ENCODE results near the gene RIMBP3B.
"Not testable (repeated sequence)": the region's sequence is repeated elsewhere in the genome, so short reads cannot be mapped to it uniquely, and the experiment has no call there.

The RIMBP3B gene

DNA sequence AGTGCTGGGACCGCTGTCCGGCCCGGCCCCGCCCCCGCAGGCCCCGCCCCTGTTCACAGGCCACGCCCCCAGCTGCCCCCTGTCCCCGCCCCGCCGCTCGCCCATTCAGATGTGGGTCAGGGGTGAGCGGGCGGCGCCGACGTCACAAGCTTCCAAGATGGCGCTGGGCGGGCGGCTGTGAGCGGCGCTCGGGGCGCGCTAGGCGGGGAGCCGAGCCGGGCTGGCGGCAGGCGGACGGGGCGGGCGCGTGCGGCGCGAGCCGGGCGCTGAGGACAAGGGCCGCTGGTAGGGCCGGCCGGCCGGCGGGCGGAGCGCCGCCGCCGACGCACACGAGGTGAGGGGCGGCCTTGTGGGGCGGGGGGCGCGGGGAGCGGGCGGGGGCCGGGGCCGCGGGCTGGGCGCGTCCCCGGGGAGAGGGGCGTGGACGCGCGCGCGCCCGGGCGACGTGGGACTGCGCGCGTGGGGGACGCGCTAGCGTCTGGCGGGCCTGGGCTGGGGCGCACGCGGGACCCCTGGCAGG is 33.7 kb downstream of the RIMBP3B start, which contains the start of gene HIC2:
TSS of gene HIC2 (plus strand) at position 145 of the 520 bp plus-strand sequence. CDS start 25,461 bp downstream, outside the sequence.
- not testable (repeated sequence) for DNase-seq

- DNase-seq, result not testable (repeated sequence)
Measured at GRCh38 chr22:21417853-21418252, 34.3 kb downstream of the RIMBP3B start.

DNA sequence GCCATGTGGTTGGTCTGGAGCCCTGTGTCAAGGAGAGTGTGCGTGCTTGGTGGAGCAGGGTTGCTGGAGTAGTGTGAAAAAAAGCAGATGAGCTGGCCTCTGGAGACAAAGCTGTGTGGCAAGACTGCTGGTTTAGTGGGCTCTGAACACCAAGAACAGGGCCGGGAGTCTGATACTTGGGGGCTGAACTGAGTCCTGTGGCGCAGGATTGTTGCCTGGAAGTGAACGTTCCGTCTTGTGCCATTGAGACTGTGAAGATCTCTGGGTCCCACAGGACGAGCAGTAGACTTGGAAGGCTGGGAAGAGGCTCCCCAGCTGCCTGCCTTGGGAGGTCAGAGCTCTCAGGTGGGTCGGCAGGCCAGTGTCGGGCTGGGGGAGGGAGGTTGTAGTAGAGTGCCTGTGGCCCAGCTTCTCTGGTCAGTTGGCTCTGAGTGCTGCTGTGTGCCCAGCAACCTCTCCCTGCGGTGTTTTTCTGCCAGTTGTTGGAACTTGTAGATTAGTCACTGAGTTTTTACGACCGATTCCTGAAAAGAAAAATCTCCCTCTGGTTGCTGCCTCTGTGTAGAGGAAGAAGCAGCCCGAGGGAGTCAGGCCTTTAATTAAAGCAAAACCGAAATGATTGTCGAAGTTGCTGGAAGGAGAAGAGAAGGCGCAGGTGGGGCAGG is 35.6 kb downstream of the RIMBP3B start:
- DNase-seq, result not testable (repeated sequence)

GRCh38 chr22:21420180-21420763 is 36.7 kb downstream of the RIMBP3B start:
- not testable (repeated sequence) for DNase-seq

DNA sequence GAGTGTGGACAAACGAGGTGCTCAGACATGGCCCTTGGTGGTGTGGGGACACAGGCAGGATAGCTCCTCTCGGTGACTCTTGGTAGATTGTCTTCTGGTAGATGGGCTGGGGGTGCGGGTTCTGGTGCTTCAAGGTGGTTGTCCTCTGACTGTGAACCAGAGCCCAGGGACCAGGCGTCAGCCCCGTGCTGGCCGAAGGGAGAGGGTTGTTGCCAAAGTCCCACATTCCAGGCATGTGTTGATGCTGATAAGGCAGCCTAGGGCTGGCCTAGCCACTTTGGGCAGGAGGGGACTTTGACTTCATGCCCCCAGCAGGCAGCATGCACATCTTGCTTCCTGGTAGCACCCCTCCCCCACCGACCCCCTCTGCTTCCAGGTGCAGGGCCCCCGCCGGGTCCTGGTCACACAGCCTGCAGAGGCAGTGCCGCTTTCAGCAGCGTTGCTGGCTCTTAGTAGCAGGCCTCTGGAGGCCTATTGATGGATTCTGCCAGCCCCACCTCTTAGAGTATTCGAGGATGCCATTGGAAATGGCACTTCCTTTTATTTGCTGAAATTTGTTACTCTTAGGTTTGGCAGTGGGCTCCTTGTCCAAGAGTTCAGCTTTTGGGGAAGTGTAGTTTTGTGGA is 40.6 kb downstream of the RIMBP3B start:
- not testable (repeated sequence) for DNase-seq

DNA sequence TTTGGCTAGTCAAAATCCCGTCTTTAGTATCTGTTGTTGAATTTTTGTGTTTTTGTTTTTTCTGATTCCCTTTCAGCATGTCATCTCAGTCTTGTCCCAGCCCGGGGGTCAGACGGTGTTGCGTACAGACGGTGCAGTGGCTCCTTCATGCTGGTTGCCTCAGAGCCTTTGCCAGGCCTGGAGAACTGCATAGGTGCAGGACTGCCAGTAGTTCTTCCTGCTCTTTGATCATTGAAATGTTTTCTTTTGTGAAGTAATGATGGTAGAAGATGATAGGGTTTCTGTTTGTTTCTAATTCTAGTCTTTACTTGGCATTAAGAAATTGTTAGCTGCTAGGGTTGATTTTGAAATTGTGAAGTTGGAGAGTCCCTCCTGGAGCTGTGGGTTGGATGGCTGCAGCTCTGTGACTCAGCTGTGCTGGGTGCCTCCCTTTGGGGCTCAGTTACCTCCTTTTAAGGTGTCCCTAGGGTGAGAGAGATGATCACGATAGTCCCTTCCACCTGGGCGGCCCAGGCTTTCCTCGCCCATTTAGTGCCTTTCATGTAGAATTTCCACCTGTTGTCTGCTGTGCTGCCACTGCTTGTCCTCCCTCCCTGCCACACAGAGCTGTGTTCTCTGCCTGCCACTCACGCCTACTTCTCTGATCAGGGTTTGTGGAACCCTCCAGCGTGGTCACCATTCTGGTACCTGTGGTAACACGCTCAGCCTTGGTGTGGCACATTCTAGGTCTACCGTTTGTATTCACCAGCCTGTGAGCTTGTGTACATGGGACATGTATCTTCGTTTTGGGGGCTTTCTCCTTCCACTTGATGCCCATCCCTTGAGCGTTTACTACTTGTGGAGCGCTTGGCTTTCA is 51.1 kb downstream of the RIMBP3B start:
- DNase-seq, result not testable (repeated sequence)

GRCh38 chr22:21435998-21436810 is 52.7 kb downstream of the RIMBP3B start:
- DNase-seq, result not testable (repeated sequence)

- not testable (repeated sequence) for DNase-seq
Measured at GRCh38 chr22:21438013-21438412, 54.5 kb downstream of the RIMBP3B start.

Measured in C1 segment of cervical spinal cord (tissue), 14 donors.